Measurements from ENCODE around the gene FLT3. TPM values are rescaled to one million over a fixed set of nuclear protein-coding genes. Genes with fewer than 3 reads are reported as not detected.

The FLT3 gene
- total and polyA plus RNA-seq, 10 donors = 1.0 to 10.1 (median 4.2) TPM

GRCh38 chr13:27968316-27969081, 131.9 kb downstream of the FLT3 start:
- Histone ChIP-seq H3K27me3 (replicated peaks in 1 of 7) (peaks cover 7 to 100% (median 97%) of the 10 kb centered on the region in 7 donors), H3K4me3 (peak overlapping the region in 6 of 8 donors; percentile 9 to 59 (median 21)), H3K36me3 (no peaks in the 10 kb centered on the region), H3K4me1 (peaks cover 8 to 52% (median 40%) of the 10 kb centered on the region in 6 donors), H3K27ac (no peak overlapping the region), H3K9me3 (no peaks in the 10 kb centered on the region)
- WGBS, 5 donors = 1 to 5% (median 2%) methylated on average over 21 to 86 of the region's 86 CpGs
- intact Hi-C loops (cut with DNase I; ENCODE audit: low total_unique reads) = no loop called here
- no peak for DNase-seq
- TF ChIP-seq POLR2AphosphoS5 (IDR thresholded peaks at IDR 0.05) (no peak), POLR2A (IDR thresholded peaks at IDR 0.05) (no peak)
- TF ChIP-seq, protein P1, sequence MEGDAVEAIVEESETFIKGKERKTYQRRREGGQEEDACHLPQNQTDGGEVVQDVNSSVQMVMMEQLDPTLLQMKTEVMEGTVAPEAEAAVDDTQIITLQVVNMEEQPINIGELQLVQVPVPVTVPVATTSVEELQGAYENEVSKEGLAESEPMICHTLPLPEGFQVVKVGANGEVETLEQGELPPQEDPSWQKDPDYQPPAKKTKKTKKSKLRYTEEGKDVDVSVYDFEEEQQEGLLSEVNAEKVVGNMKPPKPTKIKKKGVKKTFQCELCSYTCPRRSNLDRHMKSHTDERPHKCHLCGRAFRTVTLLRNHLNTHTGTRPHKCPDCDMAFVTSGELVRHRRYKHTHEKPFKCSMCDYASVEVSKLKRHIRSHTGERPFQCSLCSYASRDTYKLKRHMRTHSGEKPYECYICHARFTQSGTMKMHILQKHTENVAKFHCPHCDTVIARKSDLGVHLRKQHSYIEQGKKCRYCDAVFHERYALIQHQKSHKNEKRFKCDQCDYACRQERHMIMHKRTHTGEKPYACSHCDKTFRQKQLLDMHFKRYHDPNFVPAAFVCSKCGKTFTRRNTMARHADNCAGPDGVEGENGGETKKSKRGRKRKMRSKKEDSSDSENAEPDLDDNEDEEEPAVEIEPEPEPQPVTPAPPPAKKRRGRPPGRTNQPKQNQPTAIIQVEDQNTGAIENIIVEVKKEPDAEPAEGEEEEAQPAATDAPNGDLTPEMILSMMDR (IDR thresholded peaks at IDR 0.05 in 8 of 11, conservative IDR thresholded peaks at IDR 0.05 in 3 of 11) = no peak

- Histone ChIP-seq H3K4me3 (peak overlapping the region in 6 of 8 donors; percentile 9 to 59 (median 21)), H3K9me3 (no peaks in the 10 kb centered on the region), H3K27me3 (replicated peaks in 1 of 7) (peaks cover 7 to 100% (median 92%) of the 10 kb centered on the region in 7 donors), H3K4me1 (peaks cover 8 to 52% (median 40%) of the 10 kb centered on the region in 6 donors), H3K27ac (no peak overlapping the region), H3K36me3 (no peaks in the 10 kb centered on the region)
- TF ChIP-seq POLR2A (IDR thresholded peaks at IDR 0.05) (no peak), POLR2AphosphoS5 (IDR thresholded peaks at IDR 0.05) (no peak)
- TF ChIP-seq, protein P1 (IDR thresholded peaks at IDR 0.05 in 8 of 11, conservative IDR thresholded peaks at IDR 0.05 in 3 of 11) = no peak
- intact Hi-C loops (cut with DNase I; ENCODE audit: low total_unique reads) = no loop called here
- WGBS, 5 donors = 4 to 9% (median 7%) methylated on average over 12 to 33 of the region's 33 CpGs
- no peak for DNase-seq
These were observed 132.6 kb downstream of the FLT3 start for GRCh38 chr13:27967736-27968315.

GRCh38 chr13:27967203-27967735, 133.1 kb downstream of the FLT3 start:
- peaks cover 8 to 52% (median 40%) of the 10 kb centered on the region in 6 donors for H3K4me1 ChIP-seq
- H3K36me3 ChIP-seq = no peaks in the 10 kb centered on the region
- TF ChIP-seq, protein P1 (IDR thresholded peaks at IDR 0.05 in 8 of 11, conservative IDR thresholded peaks at IDR 0.05 in 3 of 11) = no peak
- TF ChIP-seq POLR2AphosphoS5 (IDR thresholded peaks at IDR 0.05) (no peak), POLR2A (IDR thresholded peaks at IDR 0.05) (no peak)
- H3K4me3 ChIP-seq = peak overlapping the region in 1 of 8 donors; percentile 59
- no peaks in the 10 kb centered on the region for H3K9me3 ChIP-seq
- H3K27me3 ChIP-seq (replicated peaks in 1 of 7) = peaks cover 7 to 100% (median 94%) of the 10 kb centered on the region in 7 donors
- H3K27ac ChIP-seq = no peak overlapping the region
- DNase-seq = no peak
- intact Hi-C loops (cut with DNase I; ENCODE audit: low total_unique reads) = no loop called here
- 2 to 6% (median 4%) methylated on average over 11 to 18 of the region's 18 CpGs for WGBS, 5 donors
